Natural killer cell treated with Interleukin-12 subunit alpha and Interleukin-12 subunit beta and Interleukin-15 and Interleukin-18, amount 100 ng/mL, for 72 hours (primary cell): ENCODE results near the gene SLC6A4. TPM values are rescaled to one million over a fixed set of nuclear protein-coding genes. Genes with fewer than 3 reads are reported as not detected.
A peak's percentile ranks its signal among the peaks of the same experiment; 100 is the strongest.

ENCODE experiments used
- ATAC-seq, 2 donors: fragments of 150-1000 bp; cut with Tn5 transposase in 1 of 2; sonication (Bioruptor Pico), chemical (Tn5 transposase) in 1 of 2; 2 replicates each; pipeline ENCODE4 v1.10.0; 2021
- DNase-seq: peaks from one replicate; pipeline ENCODE4 v3.0.0; 2022; ENCODE audit warnings: low spot score
- H3K27ac Mint-ChIP-seq, 2 donors: 1 replicate in 1 of 2; 2 replicates in 1 of 2; pipeline ENCODE4 v1.8.0; 2022; ENCODE audit warnings: mixed read lengths in 2 of 2, mild to moderate bottlenecking in 1 of 2, moderate library complexity in 1 of 2
- H3K27me3 Mint-ChIP-seq, 2 donors: 1 replicate in 1 of 2; 2 replicates in 1 of 2; pipeline ENCODE4 v1.8.0; 2022; ENCODE audit warnings: mixed read lengths in 2 of 2
- H3K36me3 Mint-ChIP-seq: one replicate; pipeline ENCODE4 v1.8.0; 2022; ENCODE audit warnings: mixed read lengths
- H3K4me1 Mint-ChIP-seq, 2 donors: 1 replicate in 1 of 2; 2 replicates in 1 of 2; pipeline ENCODE4 v1.8.0; 2022; ENCODE audit warnings: low read depth in 2 of 2, mixed read lengths in 2 of 2, mild to moderate bottlenecking in 1 of 2
- H3K4me3 Mint-ChIP-seq: one replicate; pipeline ENCODE4 v1.8.0; 2022; ENCODE audit warnings: mixed read lengths
- H3K9me3 Mint-ChIP-seq: 2 replicates; pipeline ENCODE4 v1.8.0; 2022; ENCODE audit warnings: mixed read lengths
- total RNA-seq, 2 donors: library from RNA; stranded (reverse); gene quantifications; one replicate each; pipeline ENCODE4 v1.2.3, GENCODE V29; 2022

SLC6A4 gene
- total RNA-seq, 2 donors from 2014 or later: 0.12 TPM; not detected in 1

DNA sequence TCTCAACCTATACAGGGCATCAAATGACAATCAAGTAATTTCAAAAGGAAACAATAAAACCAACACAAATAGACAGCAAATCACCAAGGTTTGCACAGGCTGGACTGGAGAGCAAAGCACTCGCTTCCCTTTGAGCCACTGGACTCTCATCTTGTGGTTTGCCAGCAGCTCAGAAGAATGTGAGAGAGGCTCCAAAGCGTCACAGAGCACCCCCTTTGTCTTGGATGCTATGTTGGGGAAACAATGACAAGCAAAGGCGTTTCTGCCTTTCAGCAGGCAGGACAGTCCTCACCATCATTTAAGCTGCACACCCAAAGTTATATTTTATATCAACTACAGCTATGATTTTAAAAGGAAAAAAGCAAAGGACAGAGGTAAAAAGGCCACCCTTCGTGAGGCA is 13.2 kb downstream of the SLC6A4 start:
- H3K27me3 Mint-ChIP-seq: peaks cover 0 to 7% of the 10 kb centered on the region in 2 donors
- H3K4me3 Mint-ChIP-seq: no peak overlapping the region
- ATAC-seq: no peak
- no peaks in the 10 kb centered on the region for H3K4me1 Mint-ChIP-seq
- no peaks in the 10 kb centered on the region for H3K9me3 Mint-ChIP-seq
- H3K36me3 Mint-ChIP-seq: no peaks in the 10 kb centered on the region
- no peak overlapping the region for H3K27ac Mint-ChIP-seq
- peak; percentile 34 for DNase-seq

DNA sequence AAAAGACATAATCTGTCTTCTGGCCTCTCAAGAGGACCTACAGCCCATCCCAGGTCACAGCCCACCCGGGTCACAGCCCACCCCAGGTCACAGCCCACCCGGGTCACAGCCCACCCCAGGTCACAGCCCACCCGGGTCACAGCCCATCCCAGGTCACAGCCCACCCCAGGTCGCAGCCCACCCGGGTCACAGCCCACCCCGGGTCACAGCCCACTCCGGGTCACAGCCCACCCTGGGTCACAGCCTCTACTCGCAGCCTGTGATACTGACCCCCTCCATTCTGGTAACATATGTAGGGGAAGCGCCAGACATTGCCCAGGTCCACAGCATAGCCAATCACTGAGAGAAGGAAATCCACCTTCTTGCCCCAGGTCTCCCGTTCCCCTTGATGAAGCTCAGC is 14.2 kb downstream of the SLC6A4 start:
- peak; percentile 23 for DNase-seq

DNA sequence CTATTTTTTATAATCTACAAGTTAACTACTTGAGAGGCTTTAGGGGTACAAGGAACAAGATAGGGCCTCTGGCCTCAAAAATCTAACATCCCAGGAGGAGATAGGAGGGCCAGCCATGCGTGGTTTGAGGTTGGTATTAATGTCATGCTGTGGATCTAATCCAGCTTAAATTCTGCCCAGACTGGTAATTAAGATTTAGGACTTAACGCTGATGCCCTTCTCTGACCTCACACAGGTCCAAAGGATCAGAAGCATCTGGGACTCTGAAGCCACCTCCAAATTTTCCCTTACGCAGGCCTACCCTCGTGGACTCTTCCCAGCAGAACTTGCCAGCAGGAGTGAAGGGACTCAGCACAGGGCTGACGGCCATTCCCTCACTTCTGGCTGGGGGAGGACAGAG is 15.1 kb downstream of the SLC6A4 start:
- Mint-ChIP-seq H3K9me3 (no peaks in the 10 kb centered on the region), H3K36me3 (no peaks in the 10 kb centered on the region), H3K27ac (no peak overlapping the region), H3K27me3 (no peaks in the 10 kb centered on the region), H3K4me3 (no peak overlapping the region), H3K4me1 (no peaks in the 10 kb centered on the region)
- DNase-seq: peak; percentile 34
- ATAC-seq: no peak

More for the DNA sequence above, 14.2 kb downstream of the SLC6A4 start:
- no peak overlapping the region for H3K27ac Mint-ChIP-seq
- peaks cover 0 to 7% of the 10 kb centered on the region in 2 donors for H3K27me3 Mint-ChIP-seq
- H3K36me3 Mint-ChIP-seq: no peaks in the 10 kb centered on the region
- no peaks in the 10 kb centered on the region for H3K4me1 Mint-ChIP-seq
- no peaks in the 10 kb centered on the region for H3K9me3 Mint-ChIP-seq
- ATAC-seq: no peak
- no peak overlapping the region for H3K4me3 Mint-ChIP-seq

DNA sequence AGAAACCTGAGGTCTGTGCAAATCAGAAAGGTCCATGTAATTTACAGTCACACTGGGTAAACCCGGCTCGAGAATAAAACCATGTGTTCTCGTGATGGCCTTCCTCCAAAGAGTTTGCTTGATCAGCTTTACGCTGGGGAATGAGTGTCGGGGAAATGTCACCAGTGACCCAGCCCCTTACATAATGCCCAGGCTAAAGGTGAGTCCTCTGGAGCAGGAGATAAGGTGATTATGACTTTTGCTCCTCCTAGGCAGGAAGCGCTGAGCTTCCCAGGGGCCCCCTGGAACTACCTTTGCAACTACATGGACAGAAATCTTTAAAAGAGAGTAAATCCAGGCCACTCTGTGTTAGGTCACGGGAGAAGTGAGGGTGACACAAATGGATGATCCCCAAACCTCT is 15.7 kb downstream of the SLC6A4 start:
- H3K27ac Mint-ChIP-seq: no peak overlapping the region
- no peaks in the 10 kb centered on the region for H3K27me3 Mint-ChIP-seq
- no peaks in the 10 kb centered on the region for H3K36me3 Mint-ChIP-seq
- no peaks in the 10 kb centered on the region for H3K4me1 Mint-ChIP-seq
- ATAC-seq: no peak
- no peak overlapping the region for H3K4me3 Mint-ChIP-seq
- no peaks in the 10 kb centered on the region for H3K9me3 Mint-ChIP-seq
- DNase-seq: no peak

DNA sequence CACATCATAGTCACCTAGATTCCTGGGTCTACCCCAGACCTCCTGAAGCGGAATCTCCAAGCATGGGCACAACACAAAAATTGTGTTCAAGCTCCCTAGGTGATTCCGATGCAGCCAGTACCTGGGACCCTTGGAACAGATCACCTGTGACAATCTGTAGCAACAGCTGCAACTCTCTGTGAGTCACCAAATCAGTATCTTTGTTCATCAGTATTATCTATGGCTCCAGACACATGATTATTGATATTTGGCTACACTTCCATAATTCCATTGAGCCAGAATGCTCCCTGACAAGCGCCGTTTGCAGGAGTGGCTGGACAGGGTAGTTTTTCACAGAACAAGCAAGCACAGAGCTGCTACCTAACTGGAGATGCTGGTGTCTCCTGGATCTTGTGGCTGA is 16.2 kb downstream of the SLC6A4 start:
- no peaks in the 10 kb centered on the region for H3K27me3 Mint-ChIP-seq
- H3K4me1 Mint-ChIP-seq: no peaks in the 10 kb centered on the region
- no peak overlapping the region for H3K4me3 Mint-ChIP-seq
- ATAC-seq (no peak), DNase-seq (no peak)
- H3K36me3 Mint-ChIP-seq: no peaks in the 10 kb centered on the region
- H3K27ac Mint-ChIP-seq: no peak overlapping the region
- no peaks in the 10 kb centered on the region for H3K9me3 Mint-ChIP-seq

DNA sequence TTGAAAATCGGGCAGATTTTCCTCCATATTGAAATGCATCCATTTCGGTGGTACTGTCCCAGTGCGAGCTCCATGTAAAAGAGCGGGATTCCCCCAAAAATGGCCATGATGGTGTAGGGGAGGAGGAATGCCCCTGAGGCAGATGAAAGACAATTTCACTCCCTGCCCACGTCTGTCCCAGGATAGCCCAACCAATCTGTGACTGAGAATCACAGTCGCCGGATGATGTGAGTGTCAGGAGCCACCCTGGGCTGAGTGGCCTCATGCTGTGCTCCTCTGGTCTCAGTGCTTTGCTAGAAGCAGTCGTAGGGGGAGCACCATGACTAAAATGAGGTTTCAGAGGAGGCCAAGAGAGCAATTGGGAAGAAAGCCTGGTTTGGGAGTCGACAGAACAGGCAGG is 16.7 kb downstream of the SLC6A4 start:
- DNase-seq (peak; percentile 34), ATAC-seq (no peak)
- Mint-ChIP-seq H3K36me3 (no peaks in the 10 kb centered on the region), H3K4me1 (no peaks in the 10 kb centered on the region), H3K27ac (no peak overlapping the region), H3K27me3 (no peaks in the 10 kb centered on the region), H3K9me3 (no peaks in the 10 kb centered on the region), H3K4me3 (no peak overlapping the region)

DNA sequence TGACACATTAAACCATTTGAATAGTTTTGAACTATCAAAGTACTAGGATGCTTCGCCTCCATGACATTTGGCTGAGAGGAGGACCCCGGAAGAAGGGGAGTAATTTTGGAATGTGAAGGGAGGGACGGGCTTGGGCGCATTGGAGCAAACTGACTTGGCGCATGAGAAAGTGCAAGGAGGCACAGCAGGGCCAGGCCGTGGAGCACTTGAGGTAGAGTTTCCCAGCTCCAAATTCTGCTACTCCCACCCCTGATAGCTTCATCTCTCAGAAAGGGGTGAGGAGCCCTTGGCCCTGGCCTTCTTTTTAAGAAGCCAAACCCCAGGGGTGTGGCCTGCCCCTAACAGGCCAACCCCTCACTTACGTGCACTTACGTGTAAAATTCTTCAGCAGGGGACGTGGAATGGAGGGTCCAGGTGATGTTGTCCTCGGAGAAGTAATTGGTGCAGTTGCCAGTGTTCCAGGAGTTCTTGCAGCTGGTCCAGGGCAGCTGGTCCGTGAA is 17.7 kb downstream of the SLC6A4 start:
- Mint-ChIP-seq H3K9me3 (no peaks in the 10 kb centered on the region), H3K27me3 (no peaks in the 10 kb centered on the region), H3K27ac (no peak overlapping the region), H3K4me1 (peaks cover 0 to 6% of the 10 kb centered on the region in 2 donors), H3K36me3 (no peaks in the 10 kb centered on the region), H3K4me3 (no peak overlapping the region)
- ATAC-seq: no peak
- DNase-seq: no peak

DNA sequence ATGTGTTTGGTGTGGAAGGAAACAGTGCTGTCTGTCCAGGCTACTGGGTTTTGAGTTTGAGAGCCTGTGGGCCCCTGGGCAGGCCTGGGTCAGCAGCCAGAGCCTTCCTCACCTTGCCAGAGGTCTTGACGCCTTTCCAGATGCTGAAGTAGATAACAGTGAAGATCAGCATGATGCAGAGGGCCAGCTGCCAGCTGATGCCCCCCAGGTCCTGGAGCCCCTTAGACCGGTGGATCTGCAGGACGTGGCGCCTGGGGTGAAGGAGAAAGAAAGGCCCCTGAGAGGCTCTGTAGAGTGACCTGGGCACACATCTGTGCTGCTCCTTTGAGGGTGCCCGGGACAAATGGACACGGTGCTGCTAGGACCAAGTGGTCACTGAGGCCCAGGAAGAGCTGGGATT is 18.4 kb downstream of the SLC6A4 start:
- H3K36me3 Mint-ChIP-seq: no peaks in the 10 kb centered on the region
- no peaks in the 10 kb centered on the region for H3K9me3 Mint-ChIP-seq
- no peak overlapping the region for H3K4me3 Mint-ChIP-seq
- H3K4me1 Mint-ChIP-seq: peaks cover 1 to 9% of the 10 kb centered on the region in 2 donors
- peak overlapping the region in 1 of 2 donors; percentile 24 for H3K27ac Mint-ChIP-seq
- no peaks in the 10 kb centered on the region for H3K27me3 Mint-ChIP-seq
- ATAC-seq (no peak), DNase-seq (no peak)

DNA sequence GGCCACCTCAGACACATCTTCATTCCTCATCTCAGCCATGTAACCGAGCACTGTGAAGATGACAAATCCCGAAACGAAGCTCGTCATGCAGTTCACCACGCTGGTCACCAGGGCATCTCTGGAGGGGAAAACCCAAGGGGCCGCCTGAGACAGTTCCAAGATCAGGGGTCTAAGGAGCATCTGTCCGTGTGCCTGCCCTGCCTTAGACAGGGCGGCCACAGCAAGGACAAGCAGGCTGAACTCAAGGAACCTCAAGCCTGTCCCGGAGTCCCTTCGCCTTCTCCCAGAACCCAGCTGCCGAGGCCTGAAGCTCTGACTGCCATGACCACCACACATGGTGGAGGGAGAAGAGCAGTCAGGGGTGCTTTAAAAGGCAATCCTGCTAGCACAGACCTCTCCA is 22.7 kb downstream of the SLC6A4 start:
- H3K4me1 Mint-ChIP-seq: peaks cover 18 to 34% of the 10 kb centered on the region in 2 donors
- H3K36me3 Mint-ChIP-seq: no peaks in the 10 kb centered on the region
- peaks cover 0 to 6% of the 10 kb centered on the region in 2 donors for H3K27me3 Mint-ChIP-seq
- H3K27ac Mint-ChIP-seq: peak overlapping the region in 1 of 2 donors; percentile 74
- ATAC-seq: peak; percentile 38 to 79
- DNase-seq: no peak
- peak overlapping the region; percentile 43 for H3K4me3 Mint-ChIP-seq
- no peaks in the 10 kb centered on the region for H3K9me3 Mint-ChIP-seq

DNA sequence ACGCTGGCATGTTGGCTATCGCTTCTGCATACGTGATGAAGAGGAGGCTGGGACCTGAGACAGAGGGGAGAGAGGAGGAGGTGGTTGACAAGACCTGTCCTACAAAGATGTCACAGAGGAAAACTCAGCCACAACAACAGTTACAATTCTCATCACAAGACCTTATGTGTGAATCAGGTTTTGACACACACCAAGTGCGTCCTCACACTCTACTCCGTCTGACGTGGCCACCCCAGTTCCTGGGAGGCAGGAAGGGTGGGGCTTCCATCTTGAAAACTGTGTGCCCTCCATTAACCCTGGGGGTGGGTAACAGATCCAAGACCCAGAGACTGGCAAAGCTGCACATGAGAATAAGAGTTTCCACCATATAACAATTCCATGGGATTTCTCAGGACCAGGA is 24.1 kb downstream of the SLC6A4 start:
- DNase-seq: no peak
- peak overlapping the region; percentile 49 for H3K4me3 Mint-ChIP-seq

DNA sequence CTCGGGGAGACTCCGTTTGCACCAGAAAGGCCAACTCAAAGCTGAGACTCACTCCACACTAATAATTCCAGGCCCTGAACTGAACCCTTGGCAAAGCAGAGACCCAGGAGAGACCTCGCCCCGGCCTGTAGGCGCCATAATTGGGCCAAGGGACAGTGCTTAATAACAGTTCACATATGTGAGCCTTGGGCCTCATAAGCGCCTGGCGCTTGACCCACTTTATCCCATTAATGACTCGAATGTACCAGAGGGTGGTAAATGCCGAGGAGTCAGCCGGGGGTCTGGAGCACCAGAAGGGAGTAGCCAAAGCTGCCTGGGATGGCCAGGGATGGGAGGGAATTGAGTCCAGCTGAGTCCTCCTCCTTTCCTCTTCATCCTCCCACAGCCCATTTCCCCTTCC is 24.6 kb downstream of the SLC6A4 start:
- peak overlapping the region; percentile 49 for H3K4me3 Mint-ChIP-seq
- no peaks in the 10 kb centered on the region for H3K9me3 Mint-ChIP-seq
- H3K36me3 Mint-ChIP-seq: no peaks in the 10 kb centered on the region
- peaks cover 0 to 9% of the 10 kb centered on the region in 2 donors for H3K27me3 Mint-ChIP-seq
- H3K27ac Mint-ChIP-seq: peak overlapping the region; percentile 61 to 74
- ATAC-seq: no peak
- peaks cover 18 to 36% of the 10 kb centered on the region in 2 donors for H3K4me1 Mint-ChIP-seq
- no peak for DNase-seq

More for the DNA sequence above, 24.1 kb downstream of the SLC6A4 start:
- Mint-ChIP-seq H3K36me3 (no peaks in the 10 kb centered on the region), H3K9me3 (no peaks in the 10 kb centered on the region), H3K27ac (peak overlapping the region; percentile 61 to 74), H3K27me3 (peaks cover 0 to 9% of the 10 kb centered on the region in 2 donors), H3K4me1 (peaks cover 18 to 36% of the 10 kb centered on the region in 2 donors)
- ATAC-seq: peak; percentile 73 to 91

DNA sequence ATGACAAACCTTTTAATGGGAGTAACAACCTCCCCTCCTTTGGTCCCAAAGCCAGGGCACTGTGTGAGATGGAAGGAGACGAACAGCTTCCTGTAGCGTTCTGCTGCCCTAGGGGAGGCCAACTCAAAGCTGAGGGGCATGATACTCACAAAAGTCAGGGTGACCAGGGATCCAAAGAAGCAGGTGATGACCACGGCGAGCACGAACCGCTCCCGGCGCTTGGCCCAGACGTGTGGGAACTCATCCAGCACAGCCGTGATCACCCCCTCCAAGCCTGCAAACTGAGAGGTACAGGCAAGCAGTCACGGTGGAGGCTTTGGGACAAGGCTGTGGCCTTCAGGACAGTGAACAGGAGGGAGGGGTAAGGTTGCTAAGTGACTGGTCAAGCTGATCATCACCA is 25.1 kb downstream of the SLC6A4 start:
- DNase-seq (no peak), ATAC-seq (no peak)
- peak overlapping the region; percentile 49 for H3K4me3 Mint-ChIP-seq
- no peaks in the 10 kb centered on the region for H3K36me3 Mint-ChIP-seq
- H3K9me3 Mint-ChIP-seq: no peaks in the 10 kb centered on the region
- H3K4me1 Mint-ChIP-seq: peaks cover 18 to 36% of the 10 kb centered on the region in 2 donors
- peak overlapping the region in 1 of 2 donors; percentile 35 for H3K27ac Mint-ChIP-seq
- H3K27me3 Mint-ChIP-seq: peaks cover 0 to 9% of the 10 kb centered on the region in 2 donors

DNA sequence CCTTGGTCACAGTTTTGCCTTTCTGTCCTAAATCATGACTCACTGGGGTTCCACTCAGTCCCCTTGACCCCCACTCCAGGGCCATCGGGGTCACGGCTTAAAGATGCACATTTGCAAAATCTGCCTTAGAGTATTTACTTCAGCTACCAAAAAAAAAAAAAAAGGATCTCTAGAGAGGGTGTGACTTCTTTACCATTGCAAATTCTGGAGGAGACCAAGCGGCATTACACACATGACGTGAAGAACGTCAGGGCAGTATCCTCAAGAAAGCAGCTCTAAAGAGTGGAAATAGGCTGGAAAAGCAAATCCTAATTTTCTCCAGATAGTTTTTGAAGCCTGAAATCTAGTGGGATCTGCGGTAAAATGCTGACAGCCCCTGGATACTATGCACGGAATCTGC is 25.6 kb downstream of the SLC6A4 start:
- H3K4me3 Mint-ChIP-seq: no peak overlapping the region
- H3K36me3 Mint-ChIP-seq: no peaks in the 10 kb centered on the region
- ATAC-seq (no peak), DNase-seq (no peak)
- no peaks in the 10 kb centered on the region for H3K9me3 Mint-ChIP-seq
- peaks cover 0 to 9% of the 10 kb centered on the region in 2 donors for H3K27me3 Mint-ChIP-seq
- peaks cover 18 to 36% of the 10 kb centered on the region in 2 donors for H3K4me1 Mint-ChIP-seq
- H3K27ac Mint-ChIP-seq: peak overlapping the region in 1 of 2 donors; percentile 35

DNA sequence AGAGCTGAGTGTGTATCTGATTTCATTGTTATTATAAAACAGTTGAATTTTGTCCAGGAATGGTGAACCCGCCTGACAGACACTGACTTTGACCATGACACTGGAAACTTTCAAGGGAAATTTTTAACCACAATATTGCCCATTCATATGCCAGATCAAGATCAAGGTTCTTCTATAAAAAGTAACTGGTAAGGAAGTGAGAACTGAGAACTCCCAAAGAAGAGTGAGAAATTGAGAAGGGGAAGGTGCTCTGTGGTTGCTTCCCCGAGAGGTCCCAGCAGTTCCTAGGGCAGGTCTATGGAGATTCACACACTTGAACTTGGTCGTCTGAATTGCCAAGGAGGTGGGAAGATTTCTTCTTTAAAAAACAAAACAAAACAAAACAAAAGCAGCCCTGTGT is 27.3 kb downstream of the SLC6A4 start:
- no peak overlapping the region for H3K27ac Mint-ChIP-seq
- no peak for DNase-seq
- H3K4me3 Mint-ChIP-seq: no peak overlapping the region
- H3K27me3 Mint-ChIP-seq: peaks cover 0 to 9% of the 10 kb centered on the region in 2 donors
- ATAC-seq: no peak
- H3K9me3 Mint-ChIP-seq: no peaks in the 10 kb centered on the region
- no peaks in the 10 kb centered on the region for H3K36me3 Mint-ChIP-seq
- peaks cover 18 to 33% of the 10 kb centered on the region in 2 donors for H3K4me1 Mint-ChIP-seq

DNA sequence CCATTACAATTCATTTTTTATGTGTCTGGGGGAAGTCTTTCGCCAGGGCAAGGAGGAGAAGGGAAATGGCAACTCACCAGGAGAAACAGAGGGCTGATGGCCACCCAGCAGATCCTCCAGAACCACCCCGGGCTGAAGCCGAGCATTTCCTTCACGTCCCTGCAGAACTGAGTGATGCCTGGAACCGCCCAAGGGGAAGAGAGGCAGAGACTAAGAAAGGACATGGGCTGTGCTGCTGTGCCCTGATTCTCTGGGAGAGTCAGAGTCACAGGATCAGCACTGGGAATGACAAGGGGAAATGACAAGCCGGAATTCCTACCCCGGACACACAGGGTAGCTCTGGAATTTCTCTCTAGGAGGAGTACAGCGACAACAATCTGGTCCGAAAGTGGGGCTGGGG is 27.8 kb downstream of the SLC6A4 start:
- ATAC-seq: no peak
- no peak overlapping the region for H3K27ac Mint-ChIP-seq
- H3K4me3 Mint-ChIP-seq: no peak overlapping the region
- H3K27me3 Mint-ChIP-seq: peaks cover 0 to 12% of the 10 kb centered on the region in 2 donors
- no peaks in the 10 kb centered on the region for H3K9me3 Mint-ChIP-seq
- no peak for DNase-seq
- H3K4me1 Mint-ChIP-seq: peaks cover 18 to 29% of the 10 kb centered on the region in 2 donors
- no peaks in the 10 kb centered on the region for H3K36me3 Mint-ChIP-seq
